ENCODE measurements around the gene NOS1. TPM values are rescaled to one million over a fixed set of nuclear protein-coding genes. Genes with fewer than 3 reads are reported as not detected.
A peak's percentile ranks its signal among the peaks of the same experiment; 100 is the strongest.
"Not testable (repeated sequence)": the region's sequence is repeated elsewhere in the genome, so short reads cannot be mapped to it uniquely, and the experiment has no call there.

NOS1 gene
- total RNA-seq, 1 donor from 2014 or later = 0.19 TPM

DNA sequence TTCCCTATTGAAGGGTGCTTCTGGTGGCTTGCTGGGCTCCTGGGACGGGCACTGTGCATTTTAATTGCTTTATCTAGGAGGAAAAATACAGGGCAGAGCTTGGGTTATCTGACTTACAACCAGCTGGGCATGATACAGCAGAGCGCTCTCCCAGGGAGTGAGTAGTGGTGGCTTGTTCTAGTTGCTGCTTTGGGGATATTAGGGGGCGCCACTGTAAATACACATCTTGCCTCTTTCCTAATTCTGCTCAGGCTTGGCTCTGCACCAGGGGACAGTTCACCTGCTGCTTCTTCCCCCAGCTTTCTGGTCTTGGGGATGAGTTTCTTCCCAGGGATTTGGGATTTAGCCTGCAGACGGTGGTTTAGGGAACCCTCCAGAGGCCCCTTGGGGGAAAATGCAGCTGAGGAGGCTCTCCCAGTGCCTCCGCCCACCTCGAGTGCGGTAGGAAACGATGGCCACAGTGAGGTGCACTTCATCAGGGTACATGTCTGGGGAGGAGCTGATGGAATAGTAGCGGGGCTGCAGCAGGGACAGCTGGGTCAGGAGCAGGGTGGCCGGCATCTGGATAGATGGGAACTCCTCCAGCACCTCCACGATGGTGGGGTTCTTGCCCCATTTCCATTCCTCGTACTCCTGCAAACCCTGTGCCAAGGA lies 134.3 kb downstream of the NOS1 start:
- intact Hi-C loops (cut with DNase I) = no loop called here
- ATAC-seq (ENCODE audit: poor library complexity) = no peak
- DNase-seq = no peak

GRCh38 chr12:117226505-117226904 lies 134.9 kb downstream of the NOS1 start:
- DNase-seq = no peak
- no peak for ATAC-seq (ENCODE audit: poor library complexity)

DNA sequence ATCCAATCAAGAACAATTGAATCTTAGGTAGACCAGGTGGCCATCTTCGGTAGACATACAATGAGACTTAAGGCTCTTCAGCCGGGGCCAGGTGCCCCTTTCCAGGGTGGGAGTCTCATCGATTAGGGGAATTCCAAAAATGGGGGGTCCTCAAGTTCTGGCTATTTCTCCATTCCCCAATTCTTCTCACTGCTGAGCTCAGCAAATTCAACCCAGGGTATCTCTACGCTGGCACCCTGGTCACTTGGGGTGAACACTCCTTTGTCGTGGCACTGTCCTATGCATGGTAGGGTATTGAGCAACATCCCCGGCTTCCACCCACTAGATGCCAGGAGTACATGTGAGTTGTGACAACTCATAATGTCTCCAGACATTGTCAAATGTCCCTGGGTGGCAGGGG lies 136.2 kb downstream of the NOS1 start:
- intact Hi-C loops (cut with DNase I) = no loop called here
- no peak for DNase-seq
- no peak for ATAC-seq (ENCODE audit: poor library complexity)

More at GRCh38 chr12:117226505-117226904, 134.9 kb downstream of the NOS1 start:
- intact Hi-C loops (cut with DNase I) = no loop called here

DNA sequence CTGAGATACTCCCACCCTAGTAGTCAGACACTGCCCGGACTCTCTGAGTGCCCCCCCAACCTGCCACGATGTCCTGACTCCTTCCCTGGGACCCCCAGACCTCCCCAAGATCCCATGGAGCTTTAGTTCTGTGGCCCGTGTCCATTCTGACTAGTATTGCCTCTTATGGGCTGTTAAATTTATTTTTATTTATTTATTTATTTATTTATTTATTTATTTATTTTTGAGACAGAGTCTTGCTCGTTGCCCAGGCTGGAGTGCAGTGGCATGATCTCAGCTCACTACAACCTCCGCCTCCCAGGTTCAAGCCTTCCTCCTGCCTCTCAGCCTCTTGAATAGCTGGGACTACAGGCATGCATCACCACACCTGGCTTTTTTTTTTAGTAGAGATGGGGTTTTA lies 140.5 kb downstream of the NOS1 start:
- intact Hi-C loops (cut with DNase I); DNase-seq; ATAC-seq (ENCODE audit: poor library complexity): not testable (repeated sequence)

DNA sequence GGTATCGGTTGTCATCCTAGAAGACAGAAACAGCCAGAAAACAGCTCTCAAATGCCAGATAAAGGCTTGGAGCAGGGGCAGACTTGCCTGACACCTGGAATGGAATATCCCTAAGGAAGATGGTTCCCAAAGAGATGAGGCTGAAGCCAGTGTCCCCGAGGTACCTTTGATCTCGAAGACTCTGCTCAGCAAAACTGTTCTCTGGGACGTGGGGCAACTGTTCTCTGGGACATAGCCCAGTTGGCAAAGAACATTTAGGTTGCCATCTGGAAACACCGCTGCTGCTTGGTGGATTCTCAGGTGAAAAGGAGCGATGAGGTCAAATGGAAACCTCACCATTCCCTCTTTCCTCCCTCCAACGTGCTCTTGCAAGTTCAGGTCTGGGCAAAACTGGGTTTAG lies 143.3 kb downstream of the NOS1 start:
- DNase-seq (no peak), ATAC-seq (ENCODE audit: poor library complexity) (no peak)
- intact Hi-C loops (cut with DNase I) = no loop called here

GRCh38 chr12:117216686-117217085 lies 144.7 kb downstream of the NOS1 start:
- DNase-seq (no peak), ATAC-seq (ENCODE audit: poor library complexity) (no peak)
- intact Hi-C loops (cut with DNase I) = no loop called here

DNA sequence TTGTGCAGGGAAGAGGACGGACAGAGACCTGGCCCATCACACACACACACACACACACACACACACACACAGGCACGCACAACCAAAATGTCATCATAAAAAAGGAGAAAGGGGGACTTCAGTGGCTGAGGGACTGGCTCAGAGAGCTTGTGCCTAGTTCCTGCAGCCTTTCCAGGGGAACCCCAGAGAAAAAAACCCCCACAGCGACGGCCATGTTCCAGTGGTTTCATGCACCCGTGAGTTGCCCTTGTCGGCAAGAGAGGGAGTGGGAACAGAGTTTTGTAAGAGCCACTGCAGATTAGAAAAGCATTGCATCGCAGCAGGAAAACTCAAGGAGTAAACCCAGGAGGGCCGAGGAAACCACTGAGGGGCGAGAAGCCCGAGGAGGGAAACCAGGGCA lies 146.6 kb downstream of the NOS1 start:
- ATAC-seq (ENCODE audit: poor library complexity) (no peak), DNase-seq (no peak)
- intact Hi-C loops (cut with DNase I) = loop anchor here (5.0 kb wide), 1 partner anchor 623 kb away; no protein-coding TSS in a partner anchor

GRCh38 chr12:117213295-117213808 lies 148.1 kb downstream of the NOS1 start:
- DNase-seq (no peak), ATAC-seq (ENCODE audit: poor library complexity) (no peak)
- intact Hi-C loops (cut with DNase I) = loop anchor here (5.0 kb wide), 1 partner anchor 624 kb away; no protein-coding TSS in a partner anchor

DNA sequence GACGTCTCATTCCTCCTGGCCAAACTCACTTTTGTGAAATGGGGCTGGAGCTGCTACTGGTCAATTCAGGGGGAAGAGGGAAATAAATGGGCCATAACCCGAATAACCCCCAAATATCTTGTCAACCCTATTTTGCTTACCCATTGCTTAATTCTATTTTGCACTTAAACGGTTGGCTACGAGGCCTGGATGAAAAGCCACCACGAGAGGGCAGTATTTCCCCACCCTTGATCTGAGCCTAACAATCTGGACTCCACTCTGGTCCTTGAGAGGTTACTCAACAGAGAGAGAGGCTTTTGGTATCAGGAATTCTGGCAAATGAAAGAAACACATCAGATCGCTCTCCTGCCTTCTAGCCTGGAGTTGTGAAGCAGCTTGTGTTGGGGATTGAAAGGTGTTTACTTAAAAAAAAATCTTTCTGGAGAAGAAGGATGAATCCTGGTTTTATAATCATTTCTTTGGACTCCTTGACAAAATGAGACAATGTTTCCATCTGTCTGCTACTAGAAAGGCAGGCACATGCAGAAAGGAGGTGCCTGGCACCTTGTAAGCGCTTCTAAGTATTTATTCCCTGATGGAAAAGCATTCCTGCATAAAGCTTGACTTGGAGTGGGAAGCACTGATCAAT lies 148.7 kb downstream of the NOS1 start:
- DNase-seq (peak; percentile 60), ATAC-seq (ENCODE audit: poor library complexity) (peak; percentile 85)
- intact Hi-C loops (cut with DNase I) = loop anchor here (5.0 kb wide), 1 partner anchor 625 kb away; no protein-coding TSS in a partner anchor

DNA sequence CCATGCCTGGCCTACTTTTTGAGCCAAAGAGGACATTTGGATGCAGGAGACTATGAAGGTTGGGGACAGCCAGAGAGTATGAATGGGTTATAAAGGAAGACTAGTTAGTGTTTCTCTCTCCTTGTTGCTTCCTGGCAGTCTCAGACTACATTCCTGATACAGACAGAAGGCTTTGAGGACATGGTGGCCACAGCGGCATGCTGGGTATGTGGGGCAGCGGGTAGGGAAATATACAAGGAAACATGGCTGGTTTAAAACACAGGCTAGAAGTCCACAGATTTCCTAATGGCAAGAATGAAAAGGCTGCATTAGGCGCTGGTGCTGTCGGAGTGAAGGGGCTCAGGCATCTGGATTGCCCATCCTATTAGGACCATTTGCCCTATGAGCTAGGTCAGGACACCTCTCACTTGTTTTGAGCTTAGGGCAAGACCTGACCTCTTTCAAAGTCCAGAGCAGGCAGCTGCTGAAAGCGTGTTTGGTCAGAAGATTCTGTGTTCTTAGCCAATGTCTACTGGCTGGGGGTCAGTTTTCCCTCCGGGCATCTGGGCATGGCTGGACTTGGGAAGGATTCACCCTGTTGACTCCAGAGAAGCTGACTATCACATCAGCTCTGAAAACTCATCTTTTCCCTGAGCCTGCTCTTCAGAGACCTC lies 151.0 kb downstream of the NOS1 start:
- intact Hi-C loops (cut with DNase I) = loop anchor here (5.0 kb wide), 1 partner anchor 627 kb away; no protein-coding TSS in a partner anchor
- DNase-seq (no peak), ATAC-seq (ENCODE audit: poor library complexity) (no peak)

- no peak for ATAC-seq (ENCODE audit: poor library complexity)
- intact Hi-C loops (cut with DNase I) = loop anchor here (5.0 kb wide), 1 partner anchor 628 kb away; no protein-coding TSS in a partner anchor
- DNase-seq = no peak
These were observed 151.8 kb downstream of the NOS1 start for GRCh38 chr12:117209626-117210025.

DNA sequence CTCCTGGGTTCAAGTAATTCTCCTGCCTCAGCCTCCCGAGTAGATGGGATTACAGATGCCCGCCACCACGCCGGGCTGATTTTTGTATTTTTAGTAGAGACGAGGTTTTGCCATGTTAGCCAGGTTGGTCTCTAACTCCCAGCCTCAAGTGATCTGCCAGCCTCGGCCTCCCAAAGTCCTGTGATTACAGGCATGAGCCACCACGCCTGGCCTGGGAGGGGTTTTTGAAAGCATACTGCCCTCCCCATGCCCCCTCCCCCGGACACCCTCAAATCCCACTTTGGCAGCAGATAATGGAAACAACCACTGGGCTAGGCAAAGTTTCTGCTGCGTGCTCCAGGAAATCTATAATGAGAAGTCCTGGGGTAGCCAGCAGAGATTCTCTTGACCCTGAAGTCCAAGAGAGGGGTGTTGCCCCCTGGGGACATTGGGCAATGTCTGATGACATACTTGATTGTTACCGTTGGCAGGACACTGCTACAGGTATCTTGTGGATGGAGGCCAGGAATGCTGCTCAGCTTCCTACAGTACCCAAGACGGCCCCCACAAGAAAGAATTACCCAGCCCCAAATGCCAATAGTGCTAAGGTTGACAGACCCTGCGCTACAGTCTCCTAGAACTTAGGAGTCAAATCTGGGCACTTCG lies 152.5 kb downstream of the NOS1 start:
- intact Hi-C loops (cut with DNase I) = no loop called here
- ATAC-seq (ENCODE audit: poor library complexity) (no peak), DNase-seq (no peak)

DNA sequence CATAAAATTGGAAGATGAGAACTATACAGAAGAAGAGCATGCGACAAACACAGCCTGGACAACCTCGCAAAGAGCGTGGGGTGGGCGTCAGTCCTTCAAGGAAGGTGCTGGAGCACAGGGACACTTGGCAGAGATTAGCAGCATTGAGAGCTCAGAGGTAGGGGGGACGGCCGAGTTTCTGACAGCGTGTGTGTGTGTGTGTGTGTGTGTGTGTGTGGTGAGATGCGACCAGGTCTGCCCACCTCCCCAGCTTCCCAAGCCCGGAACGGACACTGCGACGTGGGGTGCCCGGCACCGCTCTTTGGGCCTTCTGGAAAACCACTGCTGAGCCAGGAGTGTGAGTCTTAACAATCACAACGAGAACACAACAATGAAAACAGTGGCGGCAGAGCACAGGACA lies 153.2 kb downstream of the NOS1 start:
- ATAC-seq (ENCODE audit: poor library complexity) = no peak
- no peak for DNase-seq
- intact Hi-C loops (cut with DNase I) = no loop called here

DNA sequence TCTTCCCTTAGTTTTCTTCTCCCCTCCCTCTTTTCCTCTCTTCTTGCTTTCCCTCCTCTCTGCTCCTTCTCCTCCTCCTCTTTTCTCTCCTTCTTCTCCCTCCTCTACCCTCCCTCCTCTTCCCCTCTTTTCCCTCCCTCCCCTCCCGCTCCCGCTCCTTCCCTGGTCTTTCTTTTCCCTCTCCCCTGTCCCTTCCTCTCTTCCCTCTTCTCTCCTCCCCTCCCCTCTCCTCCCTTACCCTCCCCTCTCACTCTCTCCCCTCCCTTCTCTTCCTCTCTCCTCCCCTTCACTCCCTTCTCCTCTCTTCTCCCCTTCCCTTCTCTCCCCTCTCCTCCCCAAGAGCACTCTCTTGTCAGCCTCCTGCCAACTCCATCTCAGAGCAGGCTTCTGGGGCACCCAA lies 153.8 kb downstream of the NOS1 start:
- ATAC-seq (ENCODE audit: poor library complexity) (no peak), DNase-seq (no peak)
- intact Hi-C loops (cut with DNase I) = no loop called here

DNA sequence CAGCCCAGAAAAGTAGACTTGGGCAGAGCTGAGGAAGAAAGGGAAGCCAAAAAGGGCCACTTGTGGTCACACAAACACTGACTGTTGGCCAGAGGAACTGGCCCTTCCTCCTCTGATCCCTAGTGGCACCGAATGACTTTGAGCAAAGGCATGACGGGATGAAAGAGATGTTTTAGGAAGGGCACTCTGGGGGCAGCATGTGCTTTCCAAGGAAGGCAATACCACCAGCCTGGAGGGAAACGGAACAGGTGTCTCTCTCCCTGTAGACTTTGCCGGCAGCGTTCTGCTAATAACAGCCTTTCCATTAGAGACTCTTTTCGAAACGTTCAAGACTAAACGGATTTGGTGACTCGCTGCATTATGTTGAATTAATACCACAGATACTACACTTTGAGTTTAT lies 158.9 kb downstream of the NOS1 start:
- DNase-seq (no peak), ATAC-seq (ENCODE audit: poor library complexity) (no peak)
- intact Hi-C loops (cut with DNase I) = no loop called here

GRCh38 chr12:117202033-117202432 lies 159.4 kb downstream of the NOS1 start:
- intact Hi-C loops (cut with DNase I) = no loop called here
- DNase-seq = no peak
- ATAC-seq (ENCODE audit: poor library complexity) = no peak

- intact Hi-C loops (cut with DNase I); DNase-seq; ATAC-seq (ENCODE audit: poor library complexity): not testable (repeated sequence)
These were observed 161.3 kb downstream of the NOS1 start for GRCh38 chr12:117199956-117200744.

- intact Hi-C loops (cut with DNase I); DNase-seq; ATAC-seq (ENCODE audit: poor library complexity): not testable (repeated sequence)
These were observed 165.1 kb downstream of the NOS1 start for GRCh38 chr12:117196334-117196733.

All from Right ventricle myocardium superior (tissue), 1 donor.